Activated CD8-positive, alpha-beta T cell treated with anti-CD3 and anti-CD28 coated beads for 36 hours (primary cell): ENCODE data around the gene CASR. TPM values are rescaled to one million over a fixed set of nuclear protein-coding genes. Genes with fewer than 3 reads are reported as not detected.

ENCODE experiments used
- ATAC-seq: fragments of 200-7000 bp; cut with Tn5 transposase; one replicate; pipeline ENCODE4 v1.10.0; 2021; ENCODE audit warnings: mild to moderate bottlenecking, moderate library complexity
- CTCF ChIA-PET: fragments of 350-600 bp; sonication (Branson Sonifier 250); formaldehyde crosslinking; loops from one replicate; lab custom pipeline; 2021; ENCODE audit warnings: antibody characterized with exemption; lab: Charles Lee
- POLR2A ChIA-PET: fragments of 350-600 bp; sonication (Branson Sonifier 250); formaldehyde crosslinking; loops from one replicate; lab custom pipeline; 2021; ENCODE audit warnings: antibody characterized with exemption; lab: Charles Lee
- DNase-seq: peaks from one replicate; pipeline ENCODE4 v3.0.0-alpha.2; 2020
- H3K27ac Mint-ChIP-seq: one replicate; pipeline ENCODE4 v1.8.0; 2021; ENCODE audit warnings: mild to moderate bottlenecking, mixed read lengths
- H3K27me3 Mint-ChIP-seq: one replicate; pipeline ENCODE4 v1.8.0; 2021; ENCODE audit warnings: mixed read lengths
- H3K36me3 Mint-ChIP-seq: one replicate; pipeline ENCODE4 v1.8.0; 2021; ENCODE audit warnings: low read depth, mixed read lengths
- H3K4me1 Mint-ChIP-seq: one replicate; pipeline ENCODE4 v1.8.0; 2021; ENCODE audit warnings: low read depth, mixed read lengths
- H3K4me3 Mint-ChIP-seq: one replicate; pipeline ENCODE4 v1.8.0; 2021; ENCODE audit warnings: mild to moderate bottlenecking, moderate library complexity, mixed read lengths
- H3K9me3 Mint-ChIP-seq: one replicate; pipeline ENCODE4 v1.8.0; 2021; ENCODE audit warnings: mixed read lengths
- CTCF ChIP-seq: fragments of 200-600 bp; IDR thresholded peaks from one replicate; pipeline ENCODE4 v1.8.0; 2022; ENCODE audit warnings: antibody characterized with exemption, mild to moderate bottlenecking
- intact Hi-C: fragments of 100-400 bp; cut with micrococcal nuclease; formaldehyde crosslinking; loops from one replicate; pipeline ENCODE4 v1.10.0; 2022
- total RNA-seq, 2 experiments: library from RNA; stranded (reverse); gene quantifications; one replicate each; pipeline ENCODE4 v1.2.3, GENCODE V29; 2021

CASR gene
- total RNA-seq, 2 experiments from 2014 or later: not detected

GRCh38 chr3:122208579-122208978, 25.1 kb downstream of the CASR start:
- POLR2A ChIA-PET: no interaction called here
- no peak for ATAC-seq
- TF ChIP-seq CTCF: no peak

GRCh38 chr3:122213650-122214049, 30.2 kb downstream of the CASR start:
- CTCF ChIA-PET: no interaction called here
- intact Hi-C loops: no loop called here
- Mint-ChIP-seq H3K4me1 (no peaks in the 10 kb centered on the region), H3K27ac (no peak overlapping the region), H3K36me3 (no peaks in the 10 kb centered on the region), H3K27me3 (peaks cover 13% of the 10 kb centered on the region), H3K4me3 (no peak overlapping the region), H3K9me3 (no peaks in the 10 kb centered on the region)
- no peak for ATAC-seq
- POLR2A ChIA-PET: interaction anchor here (0.5 kb wide), 1 partner anchor 1702 kb away, joined by 3 read pairs; no protein-coding TSS in a partner anchor
- DNase-seq: no peak
- TF ChIP-seq CTCF: no peak

More at GRCh38 chr3:122208579-122208978, 25.1 kb downstream of the CASR start:
- DNase-seq: no peak
- intact Hi-C loops: no loop called here
- Mint-ChIP-seq H3K4me3 (no peak overlapping the region), H3K9me3 (no peaks in the 10 kb centered on the region), H3K27ac (no peak overlapping the region), H3K36me3 (no peaks in the 10 kb centered on the region), H3K4me1 (no peaks in the 10 kb centered on the region), H3K27me3 (peaks cover 9% of the 10 kb centered on the region)
- CTCF ChIA-PET: interaction anchor here (1.3 kb wide), 1 partner anchor 14 kb away, joined by 3 read pairs; no protein-coding TSS in a partner anchor

- ChIA-PET POLR2A (no interaction called here), CTCF (no interaction called here)
- TF ChIP-seq CTCF: no peak
- Mint-ChIP-seq H3K4me1 (no peaks in the 10 kb centered on the region), H3K27ac (no peak overlapping the region), H3K27me3 (peaks cover 15% of the 10 kb centered on the region), H3K4me3 (no peak overlapping the region), H3K36me3 (no peaks in the 10 kb centered on the region), H3K9me3 (no peaks in the 10 kb centered on the region)
- DNase-seq (no peak), ATAC-seq (no peak)
- intact Hi-C loops: no loop called here
Observed at GRCh38 chr3:122214711-122215110, 31.2 kb downstream of the CASR start.

GRCh38 chr3:122215592-122216298, 32.3 kb downstream of the CASR start:
- no peaks in the 10 kb centered on the region for H3K4me1 Mint-ChIP-seq
- H3K27ac Mint-ChIP-seq: no peak overlapping the region
- no peak for DNase-seq
- TF ChIP-seq CTCF: no peak
- peaks cover 19% of the 10 kb centered on the region for H3K27me3 Mint-ChIP-seq
- no peak overlapping the region for H3K4me3 Mint-ChIP-seq
- H3K36me3 Mint-ChIP-seq: no peaks in the 10 kb centered on the region
- intact Hi-C loops: no loop called here
- CTCF ChIA-PET: no interaction called here
- ATAC-seq: no peak
- POLR2A ChIA-PET: no interaction called here
- H3K9me3 Mint-ChIP-seq: no peaks in the 10 kb centered on the region

- H3K27me3 Mint-ChIP-seq: peaks cover 23% of the 10 kb centered on the region
Observed at GRCh38 chr3:122217901-122218300, 34.4 kb downstream of the CASR start.

More at GRCh38 chr3:122217901-122218300, 34.4 kb downstream of the CASR start:
- Mint-ChIP-seq H3K4me3 (no peak overlapping the region), H3K9me3 (no peaks in the 10 kb centered on the region), H3K27ac (no peak overlapping the region), H3K4me1 (no peaks in the 10 kb centered on the region), H3K36me3 (no peaks in the 10 kb centered on the region)
- no peak for ATAC-seq
- DNase-seq: no peak
- POLR2A ChIA-PET: no interaction called here
- TF ChIP-seq CTCF: no peak
- intact Hi-C loops: no loop called here
- CTCF ChIA-PET: interaction anchor here (1.0 kb wide), 1 partner anchor 82 kb away, joined by 4 read pairs; no protein-coding TSS in a partner anchor
